Fibroblast of skin of left biceps (primary cell): ENCODE results near the gene MEIKIN.

Source experiments
- DNase-seq, 2 experiments: peaks; one replicate each; pipeline ENCODE4 v3.0.0-alpha.2; 2013; ENCODE audit warnings: low read depth in 2 of 2

The MEIKIN gene

GRCh38 chr5:131945551-131946168, at the start of gene MEIKIN:
Gene MEIKIN, minus strand, starts transcription at chr5:131945663. Its CDS starts 158 bp downstream, at chr5:131945505.
- no peak for DNase-seq

GRCh38 chr5:131994533-131995226, 49.2 kb upstream of the MEIKIN start:
- DNase-seq, result no peak

- DNase-seq, result no peak
These were observed 48.6 kb upstream of the MEIKIN start for GRCh38 chr5:131994090-131994489.

GRCh38 chr5:131993676-131994075, 48.2 kb upstream of the MEIKIN start:
- no peak for DNase-seq

- no peak for DNase-seq
These were observed 46.9 kb upstream of the MEIKIN start for GRCh38 chr5:131992370-131992769.

- no peak for DNase-seq
These were observed 46.3 kb upstream of the MEIKIN start for GRCh38 chr5:131991593-131992324.

- no peak for DNase-seq
These were observed 45.3 kb upstream of the MEIKIN start for GRCh38 chr5:131990716-131991115.

- no peak for DNase-seq
These were observed 43.1 kb upstream of the MEIKIN start for GRCh38 chr5:131988601-131989000.

- DNase-seq, result no peak
These were observed 41.8 kb upstream of the MEIKIN start for GRCh38 chr5:131987251-131987650.

- no peak for DNase-seq
These were observed 40.9 kb upstream of the MEIKIN start for GRCh38 chr5:131986161-131986912.

- DNase-seq, result no peak
These were observed 39.6 kb upstream of the MEIKIN start for GRCh38 chr5:131984956-131985665.

- no peak for DNase-seq
These were observed 37.8 kb upstream of the MEIKIN start for GRCh38 chr5:131983244-131983771.

- DNase-seq, result no peak
These were observed 36.1 kb upstream of the MEIKIN start for GRCh38 chr5:131981516-131981915.

- DNase-seq, result no peak
These were observed 35.2 kb upstream of the MEIKIN start for GRCh38 chr5:131980696-131981095.

GRCh38 chr5:131979816-131980215, 34.4 kb upstream of the MEIKIN start:
- no peak for DNase-seq

GRCh38 chr5:131977212-131977604, 31.7 kb upstream of the MEIKIN start:
- DNase-seq, result no peak

- DNase-seq, result no peak
These were observed 31.1 kb upstream of the MEIKIN start for GRCh38 chr5:131976414-131977211.

- no peak for DNase-seq
These were observed 29.7 kb upstream of the MEIKIN start for GRCh38 chr5:131974956-131975726.

GRCh38 chr5:131974622-131974955, 29.1 kb upstream of the MEIKIN start:
- DNase-seq, result no peak

- DNase-seq, result no peak
These were observed 28.6 kb upstream of the MEIKIN start for GRCh38 chr5:131974016-131974415.
